SK-N-SH (cell line): ENCODE measurements around the gene LTB4R.

ENCODE experiments used
- CTCF ChIP-seq: fragments of 200-600 bp; sonication (generic); IDR thresholded peaks from 2 replicates; pipeline ENCODE4 v1.6.1; 2017; ENCODE audit warnings: antibody characterized with exemption, mild to moderate bottlenecking, moderate library complexity
- EZH2phosphoT487 ChIP-seq: fragments of 200-600 bp; sonication (generic); IDR thresholded peaks from 2 replicates; pipeline ENCODE4 v1.6.1; 2017; ENCODE audit warnings: low read depth, mixed run types, mild to moderate bottlenecking, antibody characterized with exemption, moderate library complexity, borderline replicate concordance
- GABPA ChIP-seq: IDR thresholded peaks from 2 replicates; pipeline ENCODE4 v1.4.0; 2012; ENCODE audit warnings: low read depth, mild to moderate bottlenecking
- MAX ChIP-seq: IDR thresholded peaks from 2 replicates; pipeline ENCODE4 v1.4.0; 2012; ENCODE audit warnings: low read depth
- MXI1 ChIP-seq: IDR thresholded peaks from 2 replicates; pipeline ENCODE4 v1.6.1; 2012; ENCODE audit warnings: mild to moderate bottlenecking, low read depth, low read length, improper control_type of control experiment
- POLR2AphosphoS5 ChIP-seq: IDR thresholded peaks from 2 replicates; pipeline ENCODE4 v1.6.1; 2012; ENCODE audit warnings: low read depth, low read length
- RCOR1 ChIP-seq: fragments of 150-350 bp; IDR thresholded peaks from 2 replicates; pipeline ENCODE4 v1.6.1; 2017; ENCODE audit warnings: antibody characterized with exemption, low read length
- REST ChIP-seq: IDR thresholded peaks from 2 replicates; pipeline ENCODE4 v1.6.1; 2012; ENCODE audit warnings: mild to moderate bottlenecking, low read depth, low read length, moderate library complexity
- SIN3A ChIP-seq: IDR thresholded peaks from 2 replicates; pipeline ENCODE4 v1.6.1; 2012; ENCODE audit warnings: low read depth, mild to moderate bottlenecking, low read length, moderate library complexity, borderline replicate concordance
- SMC3 ChIP-seq: IDR thresholded peaks from 2 replicates; pipeline ENCODE4 v1.6.1; 2012; ENCODE audit warnings: low read depth, low read length, improper control_type of control experiment
- TCF12 ChIP-seq: IDR thresholded peaks from 2 replicates; pipeline ENCODE4 v1.4.0; 2012
- YY1 ChIP-seq: IDR thresholded peaks from 2 replicates; pipeline ENCODE4 v1.4.0; 2012; ENCODE audit warnings: low read depth, mild to moderate bottlenecking
- ZBTB33 ChIP-seq: IDR thresholded peaks from 2 replicates; pipeline ENCODE4 v1.4.0; 2012; ENCODE audit warnings: low read depth, borderline replicate concordance

- no peak for TF ChIP-seq GABPA
- no peak for TF ChIP-seq YY1
- TF ChIP-seq CTCF: no peak
- no peak for TF ChIP-seq RCOR1
- TF ChIP-seq POLR2AphosphoS5: no peak
- TF ChIP-seq TCF12: no peak
- TF ChIP-seq SIN3A: no peak
- no peak for TF ChIP-seq ZBTB33
- TF ChIP-seq MAX: no peak
- TF ChIP-seq SMC3: no peak
- TF ChIP-seq REST: no peak
- TF ChIP-seq MXI1: no peak
- no peak for TF ChIP-seq EZH2phosphoT487
Measured at GRCh38 chr14:24286996-24287395, 24.3 kb upstream of the LTB4R start.
